Measurements from ENCODE around the gene NPTX1. TPM values are rescaled to one million over a fixed set of nuclear protein-coding genes. Genes with fewer than 3 reads are reported as not detected.
A peak's percentile ranks its signal among the peaks of the same experiment; 100 is the strongest.

Gene NPTX1
- total and polyA plus RNA-seq, 9 of the 15 experiments (the other 6 are each of a cell fraction or from before 2014, with no cell fraction given) = 0.04 TPM; not detected in 8

- 0 out of 2 replicates have a peak, but pooled peaks have one; percentile 41 for TF ChIP-seq ZBTB33 (CRISPR knock-in tag; IDR thresholded peaks at IDR 0.05)
- TF ChIP-seq ZNF766 (CRISPR knock-in tag; conservative IDR thresholded peaks at IDR 0.05) = no peak
- 0 out of 2 replicates have a peak, but pooled peaks have one; percentile 46 for TF ChIP-seq HNRNPL (IDR thresholded peaks at IDR 0.05; ENCODE audit: low read depth, low read length)
- peak; percentile 56; the same call in 1 of the 2 replicates for TF ChIP-seq GABPB1 (CRISPR knock-in tag; IDR thresholded peaks at IDR 0.05)
- no peak for TF ChIP-seq ZNF740 (CRISPR knock-in tag; IDR thresholded peaks at IDR 0.05)
- no peak for TF ChIP-seq ZNF740 (tag; IDR thresholded peaks at IDR 0.05)
- peak; percentile 55; the same call in 1 of the 2 replicates for TF ChIP-seq CC2D1A (IDR thresholded peaks at IDR 0.05)
- peak; percentile 75 for TF ChIP-seq ZKSCAN1 (IDR thresholded peaks at IDR 0.05; ENCODE audit: low read depth, low read length)
- peak; percentile 63; the same call in 1 of the 2 replicates for TF ChIP-seq ETV5 (CRISPR knock-in tag; IDR thresholded peaks at IDR 0.05; ENCODE audit: low read depth)
- TF ChIP-seq POLR2G (IDR thresholded peaks at IDR 0.05; ENCODE audit: low read depth, low read length) = peak; percentile 32; the same call in 1 of the 2 replicates
- TF ChIP-seq, protein P1, sequence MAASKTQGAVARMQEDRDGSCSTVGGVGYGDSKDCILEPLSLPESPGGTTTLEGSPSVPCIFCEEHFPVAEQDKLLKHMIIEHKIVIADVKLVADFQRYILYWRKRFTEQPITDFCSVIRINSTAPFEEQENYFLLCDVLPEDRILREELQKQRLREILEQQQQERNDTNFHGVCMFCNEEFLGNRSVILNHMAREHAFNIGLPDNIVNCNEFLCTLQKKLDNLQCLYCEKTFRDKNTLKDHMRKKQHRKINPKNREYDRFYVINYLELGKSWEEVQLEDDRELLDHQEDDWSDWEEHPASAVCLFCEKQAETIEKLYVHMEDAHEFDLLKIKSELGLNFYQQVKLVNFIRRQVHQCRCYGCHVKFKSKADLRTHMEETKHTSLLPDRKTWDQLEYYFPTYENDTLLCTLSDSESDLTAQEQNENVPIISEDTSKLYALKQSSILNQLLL (CRISPR knock-in tag; IDR thresholded peaks at IDR 0.05; ENCODE audit: borderline replicate concordance) = no peak
- no peak for TF ChIP-seq ZNF224 (CRISPR knock-in tag; IDR thresholded peaks at IDR 0.05)
- TF ChIP-seq E2F3 (CRISPR knock-in tag; IDR thresholded peaks at IDR 0.05) = no peak
- peak; percentile 46 for TF ChIP-seq HMGN3 (IDR thresholded peaks at IDR 0.05; ENCODE audit: borderline replicate concordance, extremely low read depth, insufficient read length, low read depth, low read length)
- no peak for TF ChIP-seq E2F1 (CRISPR knock-in tag; IDR thresholded peaks at IDR 0.05)
- peak in 1 of 3 experiments; percentile 26 for TF ChIP-seq YY1 (IDR thresholded peaks at IDR 0.05; ENCODE audit: borderline replicate concordance in 1 of 3, control insufficient read depth in 1 of 3, extremely low read depth in 1 of 3, insufficient read depth in 3 of 3, insufficient read length in 1 of 3, insufficient replicate concordance in 2 of 3, low read depth in 1 of 3, low read length in 2 of 3)
- TF ChIP-seq SMC3 (conservative IDR thresholded peaks at IDR 0.05; ENCODE audit: insufficient read depth, low read depth, low read length) = peak; percentile 99
- no peak for TF ChIP-seq RBM22 (IDR thresholded peaks at IDR 0.05; ENCODE audit: low read depth, low read length, poor library complexity, severe bottlenecking)
- peak; percentile 88 for TF ChIP-seq RB1 (IDR thresholded peaks at IDR 0.05; ENCODE audit: low read depth)
- TF ChIP-seq ETV1 (tag; conservative IDR thresholded peaks at IDR 0.05; ENCODE audit: low read depth) = peak; percentile 79
- peak; percentile 17; the same call in 1 of the 2 replicates for TF ChIP-seq ATF7 (IDR thresholded peaks at IDR 0.05)
- no peak for TF ChIP-seq EGR1 (conservative IDR thresholded peaks at IDR 0.05)
Measured at GRCh38 chr17:80426671-80427326, 49.6 kb downstream of the NPTX1 start (continued).
